IPS DF 6.9 (cell line): Measurements from ENCODE around the gene TPM1.

Experiments
- DNase-seq: peaks from one replicate; pipeline ENCODE4 v3.0.0-alpha.2; 2013; ENCODE audit warnings: low read depth, low spot score
- H3K27ac ChIP-seq: one replicate; pipeline ENCODE4 v1.5.1; 2013; ENCODE audit warnings: low read length, control low read depth
- H3K27me3 ChIP-seq: 2 replicates; pipeline ENCODE4 v1.6.1; 2013; ENCODE audit warnings: mild to moderate bottlenecking, low read length; ENCODE audit not compliant: control insufficient read depth, insufficient read depth
- H3K36me3 ChIP-seq: 2 replicates; pipeline ENCODE4 v1.6.1; 2013; ENCODE audit warnings: low read length; ENCODE audit not compliant: control insufficient read depth, insufficient read depth
- H3K4me1 ChIP-seq: 2 replicates; pipeline ENCODE4 v1.6.1; 2013; ENCODE audit warnings: low read length; ENCODE audit not compliant: control insufficient read depth, insufficient read depth
- H3K4me3 ChIP-seq: 2 replicates; pipeline ENCODE4 v1.5.1; 2013; ENCODE audit warnings: mild to moderate bottlenecking, low read length
- H3K9me3 ChIP-seq: 2 replicates; pipeline ENCODE4 v1.6.1; 2013; ENCODE audit warnings: low read length, inconsistent platforms; ENCODE audit not compliant: control insufficient read depth, insufficient read depth
- WGBS: extraction: QIAGEN DNeasy Blood & Tissue Kit; methylation state at CpG from one replicate; pipeline ENCODE4 v1.1.7; 2013; ENCODE audit warnings: mixed read lengths, missing lambda C conversion rate; ENCODE audit not compliant: insufficient read length, insufficient coverage; 5-methylcytosine and 5-hydroxymethylcytosine counted together

TPM1 gene

DNA sequence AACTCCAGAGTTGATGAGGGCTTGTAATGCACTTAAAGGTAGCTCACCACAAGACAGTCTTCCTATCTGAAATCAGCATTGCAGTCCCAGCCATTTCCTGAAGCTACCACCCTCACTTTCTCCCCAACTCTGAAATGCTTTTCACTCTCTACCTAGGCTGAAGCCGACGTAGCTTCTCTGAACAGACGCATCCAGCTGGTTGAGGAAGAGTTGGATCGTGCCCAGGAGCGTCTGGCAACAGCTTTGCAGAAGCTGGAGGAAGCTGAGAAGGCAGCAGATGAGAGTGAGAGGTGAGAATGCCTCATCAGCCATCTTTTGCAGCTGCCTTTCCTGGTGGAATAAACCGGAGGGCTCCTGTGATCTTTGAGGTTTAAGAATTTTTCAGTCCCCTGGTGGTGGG, 14.3 kb downstream of the TPM1 start:
- WGBS: no CpG with 5 or more reads among the region's 6 CpGs
- H3K27ac ChIP-seq: no peak overlapping the region
- no peak for DNase-seq
- H3K4me3 ChIP-seq: no peak overlapping the region
- H3K9me3 ChIP-seq: no peaks in the 10 kb centered on the region
- H3K27me3 ChIP-seq: no peaks in the 10 kb centered on the region
- peaks cover 59% of the 10 kb centered on the region for H3K36me3 ChIP-seq
- peaks cover 1% of the 10 kb centered on the region; the same call in 1 of the 2 replicates for H3K4me1 ChIP-seq

DNA sequence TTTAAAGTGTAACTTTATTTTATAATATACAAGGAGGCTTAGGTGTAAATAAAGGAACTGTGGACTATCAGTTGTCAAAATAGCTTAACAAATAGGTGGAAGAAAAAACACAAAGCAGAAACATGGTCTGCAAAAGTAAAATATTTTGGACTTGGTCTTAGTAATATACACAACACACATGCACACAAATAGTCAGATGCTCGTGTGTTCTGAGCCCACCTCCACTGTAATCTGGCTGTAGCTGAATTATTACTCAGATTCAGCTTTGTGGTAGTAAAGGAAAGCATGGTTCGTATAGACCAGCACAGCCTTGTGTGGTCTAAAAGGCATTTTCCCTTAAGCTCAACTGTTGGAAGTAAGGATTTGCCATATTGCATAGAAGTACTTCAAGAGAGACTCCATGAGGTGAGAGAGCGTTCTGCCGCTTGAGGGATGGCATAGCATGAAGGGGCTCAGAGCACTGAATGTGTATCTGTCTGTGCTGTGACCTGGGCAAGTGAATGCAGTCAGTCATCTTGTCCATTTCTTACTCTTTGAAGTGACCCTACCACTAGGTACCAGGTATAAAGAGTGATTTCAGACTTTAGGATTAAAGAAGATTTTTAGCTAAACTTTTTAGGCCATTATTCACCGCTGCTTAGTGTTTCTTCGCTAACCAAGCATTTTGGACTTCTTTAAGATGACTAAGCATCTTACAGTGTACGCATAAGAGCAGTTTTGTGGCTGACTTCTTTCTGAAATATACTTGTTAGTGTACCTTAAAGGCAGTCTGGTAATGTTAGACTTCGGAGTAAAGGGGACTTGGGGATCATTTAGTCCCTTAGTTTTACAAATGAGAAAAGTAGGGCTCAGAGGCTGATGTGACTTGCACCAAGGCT, 15.2 kb downstream of the TPM1 start:
- Histone ChIP-seq H3K36me3 (peaks cover 67% of the 10 kb centered on the region), H3K27ac (no peak overlapping the region), H3K4me3 (no peak overlapping the region), H3K27me3 (no peaks in the 10 kb centered on the region), H3K9me3 (no peaks in the 10 kb centered on the region), H3K4me1 (peaks cover 1% of the 10 kb centered on the region; the same call in 1 of the 2 replicates)
- DNase-seq: no peak
- WGBS: no CpG with 5 or more reads among the region's 8 CpGs

DNA sequence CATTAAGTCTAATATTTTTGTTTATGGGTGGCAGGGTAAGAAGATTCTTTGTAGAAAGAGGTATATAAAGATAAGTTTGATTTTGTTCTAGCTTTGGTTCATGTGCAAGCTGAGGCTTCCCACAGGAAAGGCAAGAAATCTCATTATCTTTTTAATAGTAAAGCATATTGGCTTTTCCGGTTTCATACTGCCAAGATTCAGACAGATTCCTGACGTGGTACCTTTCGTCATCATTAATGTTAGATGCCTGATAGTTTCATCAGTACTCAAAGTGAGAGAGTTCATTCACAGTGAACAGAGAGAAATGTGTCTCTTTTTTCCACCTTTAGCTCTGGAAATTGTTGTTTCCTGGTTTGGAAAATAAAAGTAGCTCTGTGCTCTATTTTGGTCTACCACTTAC, 16.5 kb downstream of the TPM1 start:
- no peak for DNase-seq
- no peak overlapping the region for H3K27ac ChIP-seq
- no CpG with 5 or more reads among the region's 3 CpGs for WGBS
- H3K27me3 ChIP-seq: no peaks in the 10 kb centered on the region
- no peak overlapping the region for H3K4me3 ChIP-seq
- H3K36me3 ChIP-seq: peaks cover 74% of the 10 kb centered on the region
- H3K4me1 ChIP-seq: no peaks in the 10 kb centered on the region; the same call in 1 of the 2 replicates
- no peaks in the 10 kb centered on the region for H3K9me3 ChIP-seq

DNA sequence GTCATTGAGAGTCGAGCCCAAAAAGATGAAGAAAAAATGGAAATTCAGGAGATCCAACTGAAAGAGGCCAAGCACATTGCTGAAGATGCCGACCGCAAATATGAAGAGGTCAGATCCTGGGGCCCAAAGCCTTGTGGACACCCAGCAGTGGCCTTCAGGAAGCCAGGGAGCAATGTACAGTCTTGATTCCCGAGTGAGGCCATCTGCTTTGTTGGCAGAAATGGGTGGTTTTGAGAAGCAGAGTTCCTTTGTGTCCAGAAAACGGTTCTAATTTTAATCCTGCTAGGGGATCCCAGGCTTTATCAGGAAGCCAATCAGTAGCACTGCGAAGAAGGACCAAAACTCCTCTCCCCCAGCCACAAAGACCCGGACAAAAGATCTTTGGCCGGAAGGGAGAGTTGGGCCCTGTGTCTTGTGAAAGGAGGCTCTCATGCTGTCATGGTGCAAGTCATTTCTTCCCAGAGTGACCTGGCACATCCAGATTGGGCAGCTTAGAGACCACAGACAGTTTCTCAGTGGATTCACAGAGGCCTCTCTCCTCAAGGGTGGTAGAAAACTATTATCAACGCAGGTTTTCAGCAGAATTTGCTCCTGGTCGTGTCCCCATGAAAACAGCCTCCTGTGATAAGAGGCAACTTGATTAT, 17.1 kb downstream of the TPM1 start:
- WGBS: no CpG with 5 or more reads among the region's 10 CpGs
- H3K9me3 ChIP-seq: no peaks in the 10 kb centered on the region
- no peak for DNase-seq

DNA sequence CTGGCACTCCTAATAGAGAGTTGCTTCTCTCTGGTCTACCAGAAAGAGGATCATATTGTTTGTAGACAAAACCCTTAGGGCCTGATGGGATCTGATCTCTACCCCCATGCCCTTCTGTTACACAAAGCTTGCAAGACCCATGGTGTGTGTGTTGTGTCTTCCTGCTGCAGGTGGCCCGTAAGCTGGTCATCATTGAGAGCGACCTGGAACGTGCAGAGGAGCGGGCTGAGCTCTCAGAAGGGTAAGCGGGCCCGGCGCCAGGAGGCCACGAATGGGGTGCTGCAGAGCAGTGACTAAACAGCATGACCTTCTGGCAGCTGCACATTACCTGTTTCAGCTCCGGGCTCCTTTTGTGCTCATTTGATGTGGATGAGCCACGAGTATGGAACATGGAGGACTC, 18.2 kb downstream of the TPM1 start:
- Histone ChIP-seq H3K9me3 (no peaks in the 10 kb centered on the region), H3K4me3 (no peak overlapping the region), H3K27ac (no peak overlapping the region), H3K4me1 (no peaks in the 10 kb centered on the region), H3K27me3 (no peaks in the 10 kb centered on the region), H3K36me3 (peaks cover 70% of the 10 kb centered on the region)
- DNase-seq: no peak
- no CpG with 5 or more reads among the region's 10 CpGs for WGBS

More for the DNA sequence above, 17.1 kb downstream of the TPM1 start:
- no peaks in the 10 kb centered on the region for H3K4me1 ChIP-seq
- no peak overlapping the region for H3K4me3 ChIP-seq
- H3K27ac ChIP-seq: no peak overlapping the region
- H3K27me3 ChIP-seq: no peaks in the 10 kb centered on the region
- peaks cover 73% of the 10 kb centered on the region for H3K36me3 ChIP-seq

DNA sequence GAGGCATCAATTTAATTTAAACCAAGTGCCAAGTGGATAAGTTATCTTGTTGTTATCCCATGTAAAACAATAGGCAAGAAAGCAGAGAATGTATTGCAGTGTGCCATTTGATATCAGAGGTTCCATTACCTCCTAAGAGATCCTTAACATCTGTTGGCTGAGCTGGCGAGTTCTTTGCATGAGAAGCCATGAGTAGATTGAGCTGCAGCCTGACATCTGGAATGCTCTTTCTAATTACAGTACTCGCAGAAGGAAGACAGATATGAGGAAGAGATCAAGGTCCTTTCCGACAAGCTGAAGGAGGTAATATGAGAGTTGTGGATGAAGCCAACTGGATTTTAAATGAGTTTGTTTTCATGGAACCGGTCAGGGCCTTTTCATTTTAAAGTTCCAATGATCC, 19.4 kb downstream of the TPM1 start:
- no peaks in the 10 kb centered on the region for H3K9me3 ChIP-seq
- peaks cover 70% of the 10 kb centered on the region for H3K36me3 ChIP-seq
- no CpG with 5 or more reads among the region's 4 CpGs for whole genome bisulfite sequencing
- no peak overlapping the region for H3K4me3 ChIP-seq
- H3K4me1 ChIP-seq: no peaks in the 10 kb centered on the region
- H3K27me3 ChIP-seq: no peaks in the 10 kb centered on the region
- no peak for DNase-seq
- H3K27ac ChIP-seq: no peak overlapping the region

DNA sequence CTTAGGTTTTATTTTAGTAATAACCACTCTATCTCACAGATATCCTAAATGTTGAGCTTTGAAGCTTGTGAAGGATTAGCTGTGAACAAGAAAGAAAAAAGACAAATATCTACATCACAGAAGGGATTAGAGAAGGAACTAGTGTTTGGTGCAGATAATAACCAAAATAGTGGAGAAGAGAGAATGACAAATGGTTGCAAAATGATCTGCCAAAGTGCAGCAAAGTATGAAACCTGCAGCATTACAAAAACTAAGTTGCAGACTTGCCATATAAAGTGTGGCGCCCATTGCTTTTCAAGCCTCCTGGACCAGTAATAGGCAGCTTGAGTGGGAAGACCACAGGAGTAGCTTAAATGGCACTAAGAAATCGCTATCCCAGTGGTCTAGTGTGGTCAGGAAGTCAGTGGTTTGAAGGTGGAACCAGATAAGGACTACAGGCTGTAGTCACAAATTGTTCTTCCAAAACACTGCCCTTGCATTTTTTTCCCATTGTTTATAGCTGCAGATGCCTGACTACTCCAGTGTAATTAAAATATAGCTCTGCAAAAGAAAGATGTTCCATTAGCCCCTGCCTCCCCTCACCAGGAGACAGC, 20.7 kb downstream of the TPM1 start:
- Histone ChIP-seq H3K4me1 (no peaks in the 10 kb centered on the region), H3K9me3 (no peaks in the 10 kb centered on the region), H3K36me3 (peaks cover 68% of the 10 kb centered on the region), H3K27me3 (no peaks in the 10 kb centered on the region), H3K27ac (no peak overlapping the region), H3K4me3 (no peak overlapping the region)
- no CpG with 5 or more reads among the region's 2 CpGs for WGBS
- DNase-seq: no peak

DNA sequence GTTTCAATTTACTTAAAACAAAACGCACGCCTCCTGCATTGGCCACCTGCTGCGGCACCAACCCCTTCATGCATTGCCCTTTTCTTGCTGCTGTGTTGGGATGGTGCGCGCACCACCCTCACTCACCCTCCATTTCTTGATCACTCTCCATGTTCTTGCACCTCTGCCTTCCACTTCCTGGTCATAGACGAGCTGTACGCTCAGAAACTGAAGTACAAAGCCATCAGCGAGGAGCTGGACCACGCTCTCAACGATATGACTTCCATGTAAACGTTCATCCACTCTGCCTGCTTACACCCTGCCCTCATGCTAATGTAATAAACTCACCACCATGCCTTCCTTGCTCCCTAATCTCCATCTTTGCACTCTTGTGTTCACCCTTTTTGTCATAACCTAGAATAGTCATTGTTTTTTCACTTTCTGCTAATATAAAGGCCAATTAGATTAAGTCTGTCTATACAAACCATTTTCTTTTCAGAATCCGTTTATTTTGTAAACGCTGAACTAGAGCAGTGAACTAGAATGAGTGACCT, 21.4 kb downstream of the TPM1 start:
- no peak overlapping the region for H3K27ac ChIP-seq
- no peak overlapping the region for H3K4me3 ChIP-seq
- no peaks in the 10 kb centered on the region for H3K4me1 ChIP-seq
- whole genome bisulfite sequencing: no CpG with 5 or more reads among the region's 13 CpGs
- peaks cover 67% of the 10 kb centered on the region for H3K36me3 ChIP-seq
- DNase-seq: no peak
- H3K9me3 ChIP-seq: no peaks in the 10 kb centered on the region
- no peaks in the 10 kb centered on the region for H3K27me3 ChIP-seq

DNA sequence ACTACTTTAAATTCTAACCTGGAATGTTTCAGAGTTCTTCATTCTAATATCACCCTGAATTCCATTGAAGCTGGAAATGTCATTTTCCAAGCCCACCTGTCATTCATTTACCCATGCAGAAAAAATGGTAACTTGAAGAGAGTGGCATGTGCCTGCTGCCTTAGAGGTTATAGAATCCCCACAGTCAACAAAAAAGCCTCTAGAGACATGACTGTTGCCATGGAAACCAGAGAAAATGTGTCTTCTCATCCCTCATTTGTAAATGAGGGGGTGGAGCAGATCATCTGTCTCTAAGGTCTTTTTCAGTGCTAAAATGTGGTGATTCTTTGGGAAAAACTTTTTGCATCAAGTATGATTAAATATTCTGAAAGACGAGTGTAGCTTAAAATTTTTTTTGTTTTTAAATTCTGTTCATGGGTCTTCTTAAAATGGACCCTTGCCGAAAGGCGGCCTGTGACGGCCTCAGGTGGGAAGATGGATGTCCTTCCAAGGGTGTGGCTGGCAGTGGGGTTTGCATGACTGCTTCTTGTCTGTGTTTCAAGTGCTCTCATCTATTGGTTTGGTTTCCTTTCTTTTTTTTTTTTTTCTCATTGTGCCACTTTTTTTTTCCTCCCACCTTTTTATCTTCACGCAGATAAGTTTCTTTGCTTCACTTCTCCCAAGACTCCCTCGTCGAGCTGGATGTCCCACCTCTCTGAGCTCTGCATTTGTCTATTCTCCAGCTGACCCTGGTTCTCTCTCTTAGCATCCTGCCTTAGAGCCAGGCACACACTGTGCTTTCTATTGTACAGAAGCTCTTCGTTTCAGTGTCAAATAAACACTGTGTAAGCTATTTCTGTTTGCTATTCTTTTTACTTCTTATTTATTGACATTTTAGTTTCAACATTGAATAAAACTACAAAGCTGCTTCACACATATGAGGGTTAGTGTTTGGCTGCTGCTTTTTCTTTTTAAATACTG, 23.0 kb downstream of the TPM1 start:
- DNase-seq: no peak
- Histone ChIP-seq H3K9me3 (no peaks in the 10 kb centered on the region), H3K36me3 (peaks cover 53% of the 10 kb centered on the region), H3K27me3 (no peaks in the 10 kb centered on the region), H3K4me1 (0 out of 2 replicates have a peak, but pooled peaks cover 2% of the 10 kb centered on the region), H3K27ac (no peak overlapping the region), H3K4me3 (no peak overlapping the region)
- no CpG with 5 or more reads among the region's 8 CpGs for WGBS
